ENCODE results near the gene WDFY4.

GRCh38 chr10:48703531-48704122 lies 19.0 kb downstream of the WDFY4 start:
- TF ChIP-seq POLR2A (IDR thresholded peaks at IDR 0.05): no peak
- TF ChIP-seq, protein P1, sequence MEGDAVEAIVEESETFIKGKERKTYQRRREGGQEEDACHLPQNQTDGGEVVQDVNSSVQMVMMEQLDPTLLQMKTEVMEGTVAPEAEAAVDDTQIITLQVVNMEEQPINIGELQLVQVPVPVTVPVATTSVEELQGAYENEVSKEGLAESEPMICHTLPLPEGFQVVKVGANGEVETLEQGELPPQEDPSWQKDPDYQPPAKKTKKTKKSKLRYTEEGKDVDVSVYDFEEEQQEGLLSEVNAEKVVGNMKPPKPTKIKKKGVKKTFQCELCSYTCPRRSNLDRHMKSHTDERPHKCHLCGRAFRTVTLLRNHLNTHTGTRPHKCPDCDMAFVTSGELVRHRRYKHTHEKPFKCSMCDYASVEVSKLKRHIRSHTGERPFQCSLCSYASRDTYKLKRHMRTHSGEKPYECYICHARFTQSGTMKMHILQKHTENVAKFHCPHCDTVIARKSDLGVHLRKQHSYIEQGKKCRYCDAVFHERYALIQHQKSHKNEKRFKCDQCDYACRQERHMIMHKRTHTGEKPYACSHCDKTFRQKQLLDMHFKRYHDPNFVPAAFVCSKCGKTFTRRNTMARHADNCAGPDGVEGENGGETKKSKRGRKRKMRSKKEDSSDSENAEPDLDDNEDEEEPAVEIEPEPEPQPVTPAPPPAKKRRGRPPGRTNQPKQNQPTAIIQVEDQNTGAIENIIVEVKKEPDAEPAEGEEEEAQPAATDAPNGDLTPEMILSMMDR (IDR thresholded peaks at IDR 0.05): no peak
- TF ChIP-seq EP300 (IDR thresholded peaks at IDR 0.05): no peak
